ENCODE data around the gene ZNF583.
A peak's percentile ranks its signal among the peaks of the same experiment; 100 is the strongest.

ZNF583 gene

GRCh38 chr19:56367829-56368711 is 36.1 kb upstream of the ZNF583 start (continued):
- no peak for TF ChIP-seq ZNF221 (tag by site-specific recombination; IDR thresholded peaks at IDR 0.05; ENCODE audit: borderline replicate concordance)
- no peak for TF ChIP-seq ZFP69B (tag by site-specific recombination; IDR thresholded peaks at IDR 0.05)
- no peak for TF ChIP-seq KLF17 (tag by site-specific recombination; IDR thresholded peaks at IDR 0.05)
- peak; percentile 63 for TF ChIP-seq SP3 (tag by site-specific recombination; IDR thresholded peaks at IDR 0.05)
- no peak for TF ChIP-seq SCRT2 (tag by site-specific recombination; IDR thresholded peaks at IDR 0.05)
- TF ChIP-seq ZNF311 (tag by site-specific recombination; IDR thresholded peaks at IDR 0.05; ENCODE audit: borderline replicate concordance) = no peak
- TF ChIP-seq ZNF138 (tag by site-specific recombination; IDR thresholded peaks at IDR 0.05; ENCODE audit: borderline replicate concordance) = no peak
- TF ChIP-seq SCRT1 (tag by site-specific recombination; IDR thresholded peaks at IDR 0.05; ENCODE audit: borderline replicate concordance) = no peak
- peak; percentile 87 for TF ChIP-seq EGR2 (tag by site-specific recombination; IDR thresholded peaks at IDR 0.05; ENCODE audit: low read depth)
- no peak for TF ChIP-seq ZNF248 (tag by site-specific recombination; IDR thresholded peaks at IDR 0.05)
- TF ChIP-seq ZNF433 (tag by site-specific recombination; IDR thresholded peaks at IDR 0.05; ENCODE audit: low read depth) = no peak
- no peak for TF ChIP-seq ZNF214 (tag by site-specific recombination; IDR thresholded peaks at IDR 0.05; ENCODE audit: borderline replicate concordance)
- TF ChIP-seq ZNF211 (tag by site-specific recombination; IDR thresholded peaks at IDR 0.05; ENCODE audit: low read depth) = no peak
- TF ChIP-seq PBX3 (CRISPR knock-in tag; IDR thresholded peaks at IDR 0.05) = peak; percentile 79; the same call in 1 of the 2 replicates
- no peak for TF ChIP-seq ZNF366 (tag by site-specific recombination; conservative IDR thresholded peaks at IDR 0.05)
- no peak for TF ChIP-seq ZNF175 (tag by site-specific recombination; IDR thresholded peaks at IDR 0.05)
- TF ChIP-seq GLIS1 (tag by site-specific recombination; IDR thresholded peaks at IDR 0.05) = peak; percentile 32; the same call in 1 of the 2 replicates
- TF ChIP-seq ZNF561 (tag by site-specific recombination; IDR thresholded peaks at IDR 0.05; ENCODE audit: borderline replicate concordance) = peak; percentile 15; the same call in 1 of the 2 replicates
- TF ChIP-seq ZNF488 (tag by site-specific recombination; IDR thresholded peaks at IDR 0.05) = no peak
- TF ChIP-seq ZBTB8A (tag by site-specific recombination; IDR thresholded peaks at IDR 0.05) = peak; percentile 71
- TF ChIP-seq ZBTB10 (tag by site-specific recombination; IDR thresholded peaks at IDR 0.05) = peak; percentile 15; the same call in 1 of the 2 replicates
- TF ChIP-seq KLF1 (tag by site-specific recombination; IDR thresholded peaks at IDR 0.05) = 0 out of 2 replicates have a peak, but pooled peaks have one; percentile 9
- no peak for TF ChIP-seq ZNF26 (tag by site-specific recombination; IDR thresholded peaks at IDR 0.05)
- TF ChIP-seq ZNF146 (tag by site-specific recombination; IDR thresholded peaks at IDR 0.05) = no peak
- TF ChIP-seq ZNF624 (tag by site-specific recombination; IDR thresholded peaks at IDR 0.05) = no peak
- TF ChIP-seq ZBTB7A (tag by site-specific recombination; IDR thresholded peaks at IDR 0.05; ENCODE audit: low read depth) = no peak
- TF ChIP-seq ZNF394 (tag by site-specific recombination; IDR thresholded peaks at IDR 0.05; ENCODE audit: borderline replicate concordance) = no peak
- TF ChIP-seq ZNF768 (tag by site-specific recombination; IDR thresholded peaks at IDR 0.05) = no peak
- TF ChIP-seq MZF1 (tag by site-specific recombination; IDR thresholded peaks at IDR 0.05; ENCODE audit: borderline replicate concordance) = no peak
- no peak for TF ChIP-seq ZNF513 (tag by site-specific recombination; IDR thresholded peaks at IDR 0.05)
- TF ChIP-seq KLF7 (tag by site-specific recombination; IDR thresholded peaks at IDR 0.05; ENCODE audit: borderline replicate concordance) = no peak

Measured in HEK293 (cell line).